ENCODE data around the gene SH3GL1.

SH3GL1 gene

DNA sequence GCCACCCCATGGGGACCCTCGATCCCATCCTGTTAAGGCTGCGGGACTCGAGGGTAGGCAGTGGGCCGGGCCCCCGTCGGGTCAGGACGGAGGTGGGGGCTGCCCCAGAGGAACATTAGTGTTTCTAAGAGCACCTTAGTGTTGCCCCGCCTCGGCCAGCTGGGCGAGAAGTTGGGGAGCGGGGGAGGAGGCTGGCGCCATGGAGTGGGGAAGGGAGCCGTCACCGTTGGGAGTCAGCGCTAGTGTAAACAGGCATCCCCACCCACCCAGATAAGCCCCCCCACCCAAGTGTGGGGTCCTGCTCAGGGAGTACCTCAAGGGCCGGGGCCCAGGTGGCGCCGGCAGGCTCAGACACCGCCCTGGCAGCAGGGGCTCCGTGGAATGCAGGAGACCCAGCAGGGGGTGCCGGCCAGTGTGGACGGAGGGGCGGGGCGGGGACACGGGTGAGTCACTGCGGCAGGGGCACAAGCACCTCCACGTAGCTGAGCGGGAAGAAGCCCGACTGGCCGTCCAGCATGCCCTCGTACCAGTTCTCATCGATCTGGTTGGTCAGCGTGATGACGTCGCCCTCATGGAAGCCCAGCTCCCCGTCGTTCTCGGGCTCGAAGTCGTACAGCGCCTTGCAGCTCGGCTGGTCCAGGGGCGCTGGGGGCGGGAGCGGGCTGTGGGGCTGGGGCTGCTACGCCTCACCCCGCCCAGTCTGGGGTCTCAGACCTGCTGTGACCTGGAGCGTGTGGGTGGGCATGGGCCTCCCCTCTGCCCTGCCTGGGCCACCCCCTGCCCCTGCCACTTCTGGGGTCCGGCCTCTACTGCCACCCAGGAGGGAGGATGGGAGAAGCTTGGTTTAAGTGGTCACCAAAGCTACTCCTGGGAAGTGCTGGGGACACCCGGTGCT lies 38.9 kb downstream of the SH3GL1 start:
- no peak for TF ChIP-seq TOX (CRISPR knock-in tag; IDR thresholded peaks at IDR 0.05; ENCODE audit: borderline replicate concordance)
- no peak for TF ChIP-seq CSDC2 (CRISPR knock-in tag; IDR thresholded peaks at IDR 0.05)
- ATAC-seq = no peak

- TF ChIP-seq CREB5 (CRISPR knock-in tag; IDR thresholded peaks at IDR 0.05; ENCODE audit: low read depth) (no peak), RARB (CRISPR knock-in tag; IDR thresholded peaks at IDR 0.05) (no peak), ZFP3 (CRISPR knock-in tag; IDR thresholded peaks at IDR 0.05) (no peak), ZC3H10 (CRISPR knock-in tag; IDR thresholded peaks at IDR 0.05) (no peak), GLIS3 (CRISPR knock-in tag; IDR thresholded peaks at IDR 0.05) (no peak), ZNF70 (CRISPR knock-in tag; IDR thresholded peaks at IDR 0.05) (no peak), PPARA (CRISPR knock-in tag; IDR thresholded peaks at IDR 0.05; ENCODE audit: borderline replicate concordance) (no peak), ZNF565 (CRISPR knock-in tag; conservative IDR thresholded peaks at IDR 0.05; ENCODE audit: low read depth) (no peak), OSR1 (CRISPR knock-in tag; IDR thresholded peaks at IDR 0.05) (no peak), POU6F1 (CRISPR knock-in tag; IDR thresholded peaks at IDR 0.05; ENCODE audit: borderline replicate concordance, low read depth) (no peak), ZFP30 (CRISPR knock-in tag; IDR thresholded peaks at IDR 0.05) (no peak)
- TF ChIP-seq, protein P1, sequence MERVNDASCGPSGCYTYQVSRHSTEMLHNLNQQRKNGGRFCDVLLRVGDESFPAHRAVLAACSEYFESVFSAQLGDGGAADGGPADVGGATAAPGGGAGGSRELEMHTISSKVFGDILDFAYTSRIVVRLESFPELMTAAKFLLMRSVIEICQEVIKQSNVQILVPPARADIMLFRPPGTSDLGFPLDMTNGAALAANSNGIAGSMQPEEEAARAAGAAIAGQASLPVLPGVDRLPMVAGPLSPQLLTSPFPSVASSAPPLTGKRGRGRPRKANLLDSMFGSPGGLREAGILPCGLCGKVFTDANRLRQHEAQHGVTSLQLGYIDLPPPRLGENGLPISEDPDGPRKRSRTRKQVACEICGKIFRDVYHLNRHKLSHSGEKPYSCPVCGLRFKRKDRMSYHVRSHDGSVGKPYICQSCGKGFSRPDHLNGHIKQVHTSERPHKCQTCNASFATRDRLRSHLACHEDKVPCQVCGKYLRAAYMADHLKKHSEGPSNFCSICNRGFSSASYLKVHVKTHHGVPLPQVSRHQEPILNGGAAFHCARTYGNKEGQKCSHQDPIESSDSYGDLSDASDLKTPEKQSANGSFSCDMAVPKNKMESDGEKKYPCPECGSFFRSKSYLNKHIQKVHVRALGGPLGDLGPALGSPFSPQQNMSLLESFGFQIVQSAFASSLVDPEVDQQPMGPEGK (CRISPR knock-in tag; IDR thresholded peaks at IDR 0.05; ENCODE audit: borderline replicate concordance) = no peak
- TF ChIP-seq, protein P2, sequence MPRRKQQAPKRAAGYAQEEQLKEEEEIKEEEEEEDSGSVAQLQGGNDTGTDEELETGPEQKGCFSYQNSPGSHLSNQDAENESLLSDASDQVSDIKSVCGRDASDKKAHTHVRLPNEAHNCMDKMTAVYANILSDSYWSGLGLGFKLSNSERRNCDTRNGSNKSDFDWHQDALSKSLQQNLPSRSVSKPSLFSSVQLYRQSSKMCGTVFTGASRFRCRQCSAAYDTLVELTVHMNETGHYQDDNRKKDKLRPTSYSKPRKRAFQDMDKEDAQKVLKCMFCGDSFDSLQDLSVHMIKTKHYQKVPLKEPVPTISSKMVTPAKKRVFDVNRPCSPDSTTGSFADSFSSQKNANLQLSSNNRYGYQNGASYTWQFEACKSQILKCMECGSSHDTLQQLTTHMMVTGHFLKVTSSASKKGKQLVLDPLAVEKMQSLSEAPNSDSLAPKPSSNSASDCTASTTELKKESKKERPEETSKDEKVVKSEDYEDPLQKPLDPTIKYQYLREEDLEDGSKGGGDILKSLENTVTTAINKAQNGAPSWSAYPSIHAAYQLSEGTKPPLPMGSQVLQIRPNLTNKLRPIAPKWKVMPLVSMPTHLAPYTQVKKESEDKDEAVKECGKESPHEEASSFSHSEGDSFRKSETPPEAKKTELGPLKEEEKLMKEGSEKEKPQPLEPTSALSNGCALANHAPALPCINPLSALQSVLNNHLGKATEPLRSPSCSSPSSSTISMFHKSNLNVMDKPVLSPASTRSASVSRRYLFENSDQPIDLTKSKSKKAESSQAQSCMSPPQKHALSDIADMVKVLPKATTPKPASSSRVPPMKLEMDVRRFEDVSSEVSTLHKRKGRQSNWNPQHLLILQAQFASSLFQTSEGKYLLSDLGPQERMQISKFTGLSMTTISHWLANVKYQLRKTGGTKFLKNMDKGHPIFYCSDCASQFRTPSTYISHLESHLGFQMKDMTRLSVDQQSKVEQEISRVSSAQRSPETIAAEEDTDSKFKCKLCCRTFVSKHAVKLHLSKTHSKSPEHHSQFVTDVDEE (CRISPR knock-in tag; IDR thresholded peaks at IDR 0.05) = no peak
- ATAC-seq = no peak
Observed at GRCh38 chr19:4360641-4361151, 39.7 kb downstream of the SH3GL1 start.

- TF ChIP-seq CSRNP3 (CRISPR knock-in tag; IDR thresholded peaks at IDR 0.05) (no peak), ZFP3 (CRISPR knock-in tag; IDR thresholded peaks at IDR 0.05) (no peak), ISL1 (CRISPR knock-in tag; IDR thresholded peaks at IDR 0.05) (no peak), ZFP30 (CRISPR knock-in tag; IDR thresholded peaks at IDR 0.05) (no peak), CREB5 (CRISPR knock-in tag; IDR thresholded peaks at IDR 0.05; ENCODE audit: low read depth) (no peak), OSR1 (CRISPR knock-in tag; IDR thresholded peaks at IDR 0.05) (no peak), SNAI2 (CRISPR knock-in tag; IDR thresholded peaks at IDR 0.05) (no peak), POU6F1 (CRISPR knock-in tag; IDR thresholded peaks at IDR 0.05; ENCODE audit: borderline replicate concordance, low read depth) (no peak)
- TF ChIP-seq, protein P1 (CRISPR knock-in tag; IDR thresholded peaks at IDR 0.05; ENCODE audit: borderline replicate concordance) = no peak
- no peak for ATAC-seq
Observed at GRCh38 chr19:4360081-4360569, 40.2 kb downstream of the SH3GL1 start.

All from SK-N-SH treated with all-trans-retinoic acid at 6 μM for 48 hours (cell line).